ENCODE data around the gene NRP2.

Gene NRP2

DNA sequence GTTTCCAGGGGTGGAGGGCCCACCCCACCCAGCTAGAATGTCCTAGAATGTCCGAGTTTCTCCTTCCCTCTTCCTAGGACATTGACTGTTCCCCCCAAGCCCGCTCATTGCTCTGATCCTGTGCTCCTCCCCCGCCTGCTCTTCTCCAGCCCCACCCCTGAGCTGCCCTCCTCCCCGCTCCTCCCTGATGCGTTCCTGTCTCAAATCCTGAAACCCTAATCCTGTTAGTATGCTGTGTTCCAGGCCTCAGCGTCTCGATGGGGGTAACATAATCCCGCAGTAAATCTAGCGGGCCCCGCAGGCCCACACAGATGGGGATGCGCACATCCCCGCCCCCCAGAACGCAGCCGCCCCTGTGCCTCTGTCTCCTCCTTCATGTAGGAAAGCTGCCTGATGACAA, 51.3 kb downstream of the NRP2 start:
- no peak for DNase-seq

DNA sequence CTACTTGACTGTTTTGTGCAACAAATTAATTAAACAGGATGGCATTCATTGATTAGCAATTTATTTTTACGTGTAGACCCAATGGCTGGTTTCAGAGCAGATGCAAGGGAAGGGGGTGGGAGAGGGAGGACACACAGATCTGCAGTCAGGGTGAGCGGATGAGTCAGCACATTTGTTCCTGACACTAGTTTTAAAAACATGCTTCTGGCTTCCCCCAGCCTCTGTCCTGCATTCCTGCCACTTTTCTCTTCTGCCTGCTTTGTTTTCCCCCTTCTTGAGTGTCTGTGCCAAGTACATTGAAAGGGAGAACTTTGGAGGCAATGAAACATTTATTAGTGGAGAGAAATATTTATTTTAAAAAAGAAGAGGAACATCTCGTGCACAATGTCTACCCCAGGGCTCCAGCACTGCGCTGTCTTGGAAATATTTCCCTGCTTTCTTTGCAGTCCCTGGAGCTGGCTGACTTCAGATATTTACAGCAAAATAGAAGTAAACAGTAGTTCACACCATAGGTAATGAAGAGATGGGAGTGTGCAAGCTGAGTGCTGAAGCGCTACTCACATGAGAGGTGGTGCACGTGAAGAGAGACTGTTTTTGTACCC, 52.2 kb downstream of the NRP2 start:
- no peak for DNase-seq

- no peak for DNase-seq
Observed at GRCh38 chr2:205738117-205738968, 56.0 kb downstream of the NRP2 start.

DNA sequence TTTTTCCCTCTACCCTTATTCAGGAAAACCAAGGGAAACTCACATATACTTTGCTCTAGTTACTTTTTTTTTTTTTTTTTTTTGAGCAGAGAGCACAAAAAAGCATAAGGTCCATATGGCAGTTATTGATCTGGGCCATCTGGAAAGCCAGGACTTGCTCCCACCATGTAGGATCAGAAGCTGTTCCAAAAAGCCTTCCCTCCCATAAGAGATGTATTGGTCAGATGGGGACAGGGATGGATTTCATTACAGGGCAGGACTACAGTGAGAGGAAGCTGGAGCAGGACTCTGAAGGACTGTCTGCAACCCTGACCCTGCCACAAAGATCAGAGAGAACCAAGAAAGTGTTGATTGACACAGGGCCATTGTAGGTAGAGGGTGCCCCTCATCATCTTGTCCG, 57.3 kb downstream of the NRP2 start:
- no peak for DNase-seq

- no peak for DNase-seq
Observed at GRCh38 chr2:205740381-205740780, 58.1 kb downstream of the NRP2 start.

DNA sequence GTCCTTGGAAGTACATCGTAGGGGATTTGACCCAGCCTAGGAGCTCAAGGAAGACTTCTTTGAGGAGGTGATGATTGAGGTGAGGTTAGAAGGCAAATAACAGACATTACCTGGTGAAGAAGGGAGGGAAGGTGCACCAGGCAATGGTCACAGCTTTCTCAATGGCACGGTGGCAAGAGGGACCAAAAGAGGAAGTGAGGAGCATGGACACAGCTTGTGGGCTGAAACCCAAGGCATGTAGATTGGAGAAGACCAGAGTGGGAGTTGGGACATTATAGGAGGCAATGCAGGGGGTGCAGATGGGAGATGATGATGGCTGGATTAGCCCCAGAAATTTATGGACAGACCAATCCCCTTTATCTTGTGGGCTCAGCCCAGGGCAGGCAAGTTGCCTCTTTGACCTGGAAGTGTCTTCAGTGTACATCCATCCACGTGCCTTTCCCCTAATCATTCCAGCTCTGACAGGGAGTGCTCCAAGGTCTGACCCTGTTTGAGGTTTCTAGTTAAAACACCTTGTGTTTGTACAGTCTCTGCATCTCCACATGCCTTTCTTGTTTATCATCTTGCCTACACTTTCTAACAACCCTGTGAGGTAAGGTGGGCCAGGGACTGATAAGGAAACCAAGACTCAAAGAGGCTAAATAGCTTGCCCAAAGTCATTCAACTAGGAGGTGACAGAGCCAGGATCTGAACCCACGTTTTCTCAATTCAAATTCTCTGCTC, 59.1 kb downstream of the NRP2 start:
- DNase-seq, result no peak

GRCh38 chr2:205743137-205743536, 60.8 kb downstream of the NRP2 start:
- DNase-seq, result no peak

DNA sequence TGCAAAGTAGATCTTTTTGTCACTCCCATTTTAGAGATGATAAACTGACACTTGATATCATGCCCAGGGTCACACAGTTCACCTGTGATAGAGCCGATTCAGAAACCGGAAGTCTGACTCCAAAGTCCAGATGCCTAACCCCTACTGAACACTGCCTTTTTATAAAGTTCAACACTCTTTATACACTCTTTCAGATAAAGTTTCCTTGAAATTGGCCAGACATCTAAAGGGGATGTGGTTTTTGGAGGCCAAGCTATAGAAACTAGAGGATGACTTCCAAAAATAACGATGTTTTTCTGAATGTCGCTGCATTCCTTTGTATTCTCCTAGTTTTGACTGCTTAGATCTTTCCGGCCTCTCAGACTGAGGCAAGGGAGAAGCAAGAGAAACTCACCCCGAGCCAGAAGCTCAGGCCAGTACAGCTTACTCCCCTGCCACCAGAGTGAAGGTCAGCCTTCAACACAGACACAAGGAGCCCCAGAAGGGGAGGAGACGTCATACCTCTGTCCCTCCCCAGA, 61.8 kb downstream of the NRP2 start:
- DNase-seq, result no peak

- no peak for DNase-seq
Observed at GRCh38 chr2:205745661-205746419, 63.5 kb downstream of the NRP2 start.

DNA sequence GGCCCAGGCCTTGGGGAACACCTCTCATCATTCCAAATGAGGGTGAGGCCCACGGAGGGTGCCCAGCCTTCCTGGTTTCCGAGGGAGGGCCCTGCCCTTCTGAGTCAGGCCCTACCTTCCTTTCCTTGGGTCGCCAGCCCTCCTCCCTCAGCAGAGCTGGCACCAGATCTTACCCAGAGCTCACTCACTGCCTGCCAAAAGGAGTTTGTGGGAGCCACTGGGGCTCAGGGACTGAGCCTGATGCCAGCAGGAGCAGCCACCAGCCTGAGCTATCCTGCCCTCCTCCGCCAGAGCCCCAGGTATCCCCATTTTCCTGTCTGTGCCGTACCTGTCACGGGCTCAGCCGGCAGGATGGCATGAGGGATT, 64.1 kb downstream of the NRP2 start:
- DNase-seq, result no peak

DNA sequence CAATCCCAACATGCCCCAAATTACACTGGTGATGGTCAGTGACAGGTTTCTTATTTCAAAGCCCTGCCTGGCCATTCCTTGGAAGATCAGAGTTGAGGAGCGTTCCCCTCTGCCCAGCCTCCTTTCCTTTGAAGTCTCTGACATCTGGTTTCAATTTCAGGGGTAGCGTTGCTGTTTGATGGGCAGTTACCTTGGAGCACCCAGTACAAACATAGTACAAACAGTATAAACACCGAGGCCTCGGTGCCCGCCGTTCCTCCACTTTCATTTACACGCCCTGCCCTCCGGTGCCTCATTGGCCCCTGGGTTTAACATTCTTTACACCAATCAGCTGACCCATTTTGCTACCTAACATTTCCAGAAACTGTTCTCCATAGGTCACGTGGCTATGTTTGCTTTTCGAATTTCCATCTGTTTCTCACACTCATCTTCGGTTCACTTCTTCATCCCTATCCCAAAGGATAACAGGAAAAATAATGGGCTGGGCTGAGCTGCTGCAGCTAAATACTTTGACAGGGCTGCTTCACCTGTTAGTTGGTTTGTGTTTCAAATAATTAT, 65.6 kb downstream of the NRP2 start:
- no peak for DNase-seq

DNA sequence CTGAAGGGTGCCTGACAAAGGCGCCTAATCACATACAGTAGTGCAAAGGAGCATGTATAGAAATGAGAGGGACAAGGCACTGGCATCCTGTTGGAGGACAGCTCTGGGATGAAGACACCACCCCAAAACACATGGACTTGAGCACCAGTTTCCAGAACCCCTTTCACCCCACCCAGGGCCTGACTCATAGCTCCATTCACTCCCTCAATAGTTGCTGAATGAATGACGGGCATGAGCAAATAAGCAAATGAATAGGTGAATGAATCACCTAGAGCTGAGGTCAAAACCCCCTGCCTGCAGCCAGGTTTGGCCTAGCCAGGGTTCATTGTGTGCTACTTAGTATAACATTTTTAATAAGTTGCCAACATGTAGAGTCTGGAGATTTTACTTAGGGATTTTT, 66.3 kb downstream of the NRP2 start:
- DNase-seq, result no peak

GRCh38 chr2:205749078-205749477, 66.8 kb downstream of the NRP2 start:
- DNase-seq, result no peak

GRCh38 chr2:205750797-205751196, 68.5 kb downstream of the NRP2 start:
- no peak for DNase-seq

DNA sequence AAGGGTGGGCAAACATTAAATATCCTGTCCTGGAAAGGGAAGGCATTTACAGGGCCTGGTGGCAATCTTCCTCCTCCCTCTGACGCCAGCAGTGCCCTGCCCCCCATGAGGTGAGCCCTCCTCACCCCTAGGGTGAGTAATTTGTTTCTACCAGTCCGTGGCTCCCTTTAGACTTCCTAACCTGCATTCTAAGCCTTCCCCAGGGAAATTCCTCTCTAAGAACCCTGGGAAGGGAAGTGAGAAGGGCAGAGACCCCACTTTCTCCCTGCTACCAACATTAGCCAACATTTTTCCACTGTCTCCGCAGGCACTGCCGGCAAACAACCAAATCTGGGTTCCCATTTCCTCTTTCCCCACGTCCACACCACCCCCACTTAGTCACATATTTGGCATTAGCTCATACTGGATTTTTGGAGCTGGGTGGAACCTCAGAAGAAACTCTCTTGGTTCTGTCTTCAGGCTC, 69.3 kb downstream of the NRP2 start:
- no peak for DNase-seq

GRCh38 chr2:205752296-205752820, 70.1 kb downstream of the NRP2 start:
- no peak for DNase-seq

GRCh38 chr2:205752924-205753323, 70.6 kb downstream of the NRP2 start:
- no peak for DNase-seq

DNA sequence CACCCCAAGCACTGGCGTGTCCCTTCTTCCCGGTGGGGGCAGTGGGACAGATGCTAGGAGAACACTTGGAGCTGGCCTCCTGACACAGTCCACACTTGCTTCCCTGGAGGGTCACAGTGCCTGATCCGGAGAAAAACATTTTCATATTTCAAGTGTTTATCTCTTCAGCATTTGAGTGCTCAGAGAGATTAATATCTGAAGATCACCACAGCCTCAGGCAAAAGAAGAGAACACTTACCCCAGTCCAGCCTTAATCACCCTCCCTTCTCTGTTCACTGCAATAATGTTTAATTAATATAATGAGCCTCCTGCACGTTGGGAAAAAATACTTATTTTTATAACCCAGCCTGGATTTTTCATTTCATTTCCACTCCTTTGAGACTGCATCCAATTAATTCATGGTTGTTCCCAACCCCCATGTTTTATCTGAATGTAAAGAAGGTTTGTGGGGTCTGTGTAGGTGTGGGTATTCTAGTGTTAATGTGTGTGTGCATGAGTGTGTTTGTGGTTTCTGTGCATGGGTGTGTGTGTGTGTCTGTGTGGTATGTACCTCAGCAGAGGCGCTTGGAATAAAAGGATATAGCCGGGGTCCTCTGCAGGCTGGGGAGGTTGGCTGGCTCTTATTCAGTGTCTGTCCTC, 72.1 kb downstream of the NRP2 start:
- DNase-seq, result no peak

GRCh38 chr2:205754924-205755321, 72.6 kb downstream of the NRP2 start:
- no peak for DNase-seq

DNA sequence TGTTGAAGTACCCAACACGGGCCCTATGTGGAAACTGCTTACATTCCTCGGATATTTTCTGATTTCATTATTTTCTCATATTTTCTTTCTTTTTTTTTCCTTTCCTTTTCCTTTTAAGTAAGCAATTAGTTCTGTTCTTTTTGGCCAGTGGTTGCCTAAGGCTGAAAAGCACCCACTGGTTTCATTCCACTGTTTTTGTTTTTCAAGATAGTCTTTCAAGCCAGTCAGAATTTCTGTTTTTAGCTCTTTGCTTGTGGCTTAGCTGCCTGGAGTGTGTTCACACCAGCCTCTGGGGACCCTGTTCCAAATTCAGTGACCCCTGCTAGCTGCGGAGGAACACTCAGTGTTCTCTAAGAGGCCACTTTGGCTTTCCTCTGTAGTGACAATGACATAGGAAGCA, 73.6 kb downstream of the NRP2 start:
- DNase-seq, result no peak

GRCh38 chr2:205757271-205757670, 75.0 kb downstream of the NRP2 start:
- DNase-seq, result no peak

DNA sequence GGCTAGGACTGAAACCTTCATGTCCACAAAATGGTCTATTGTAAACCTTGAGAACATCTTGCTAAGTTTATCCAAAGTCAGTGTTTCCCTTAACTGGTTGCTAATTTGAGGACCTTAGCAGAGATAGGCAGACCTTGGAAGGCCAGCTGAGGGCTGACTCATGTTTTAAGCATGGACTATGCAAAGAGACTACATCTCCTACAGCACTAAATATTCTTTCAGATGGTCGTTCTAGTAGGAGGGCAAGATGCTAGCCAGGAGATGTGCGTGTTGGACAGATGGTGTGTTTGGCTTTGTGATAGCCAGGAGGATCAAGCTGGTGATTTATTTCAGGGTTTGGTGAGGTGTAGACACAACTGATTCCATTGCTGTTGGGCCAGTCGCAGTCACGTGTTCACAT, 75.8 kb downstream of the NRP2 start:
- no peak for DNase-seq

All from T-helper 2 cell (primary cell).